Activated T-cell treated with anti-CD3 and anti-CD28 coated beads for 1 hour (primary cell): ENCODE data around the gene NUPR1.
A peak's percentile ranks its signal among the peaks of the same experiment; 100 is the strongest.
"Not testable (repeated sequence)": the region's sequence is repeated elsewhere in the genome, so short reads cannot be mapped to it uniquely, and the experiment has no call there.

Source experiments
- DNase-seq: peaks from one replicate; pipeline ENCODE4 v3.0.0-alpha.2; 2020; ENCODE audit warnings: low read depth

The NUPR1 gene

DNA sequence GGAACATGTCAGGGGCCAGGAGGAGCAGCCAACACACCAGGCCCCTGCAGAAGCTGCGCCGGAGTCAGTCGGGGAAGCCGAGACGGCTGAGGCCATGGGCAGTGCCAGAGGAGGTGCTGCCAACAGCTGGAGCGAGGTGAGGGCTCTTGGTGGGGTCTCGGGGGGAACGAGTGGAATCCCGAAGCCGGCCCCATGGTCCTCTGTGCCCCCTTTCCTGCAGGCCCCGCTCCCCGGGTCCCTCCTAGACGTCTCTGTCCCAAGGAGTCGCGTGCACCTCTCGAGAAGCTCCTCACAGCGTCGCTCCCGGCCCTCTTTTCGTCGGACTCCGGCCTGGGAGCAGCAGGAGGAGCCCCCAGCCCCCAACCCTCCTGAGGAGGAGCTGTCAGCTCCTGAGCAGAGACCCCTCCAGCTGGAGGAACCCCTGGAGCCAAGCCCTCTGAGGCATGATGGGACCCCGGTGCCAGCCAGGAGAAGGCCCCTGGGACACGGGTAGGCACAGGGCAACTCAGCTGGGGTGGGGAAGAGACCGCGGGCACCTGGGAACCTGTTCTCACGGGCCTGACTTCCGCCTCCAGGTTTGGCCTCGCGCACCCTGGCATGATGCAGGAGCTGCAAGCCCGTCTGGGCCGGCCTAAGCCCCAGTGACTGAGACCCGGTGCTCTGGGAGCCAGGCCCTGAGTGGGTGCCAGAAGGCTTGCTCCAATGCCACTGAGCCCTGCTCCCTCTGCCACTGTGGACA lies 40.7 kb downstream of the NUPR1 start:
- DNase-seq = no peak

DNA sequence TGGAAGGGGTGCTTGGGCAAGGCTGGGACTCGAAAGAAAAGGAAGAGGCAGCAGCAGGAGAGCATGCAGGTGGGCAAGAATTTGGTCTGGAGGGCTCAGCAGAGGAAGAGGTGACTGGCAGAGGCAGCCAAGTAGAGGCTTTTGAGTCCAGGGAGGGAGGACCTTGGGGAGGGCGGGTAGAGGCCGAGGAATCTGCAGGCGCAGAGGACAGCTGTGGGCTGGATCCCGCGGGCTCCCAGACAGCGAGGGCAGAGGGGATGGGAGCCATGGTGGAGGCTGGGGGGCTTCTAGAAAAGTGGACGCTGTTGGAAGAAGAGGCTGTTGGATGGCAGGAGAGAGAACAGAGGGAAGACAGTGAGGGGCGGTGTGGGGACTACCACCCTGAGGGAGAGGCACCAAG lies 41.4 kb downstream of the NUPR1 start:
- no peak for DNase-seq

- DNase-seq = no peak
Measured at GRCh38 chr16:28496844-28497243, 41.9 kb downstream of the NUPR1 start.

DNA sequence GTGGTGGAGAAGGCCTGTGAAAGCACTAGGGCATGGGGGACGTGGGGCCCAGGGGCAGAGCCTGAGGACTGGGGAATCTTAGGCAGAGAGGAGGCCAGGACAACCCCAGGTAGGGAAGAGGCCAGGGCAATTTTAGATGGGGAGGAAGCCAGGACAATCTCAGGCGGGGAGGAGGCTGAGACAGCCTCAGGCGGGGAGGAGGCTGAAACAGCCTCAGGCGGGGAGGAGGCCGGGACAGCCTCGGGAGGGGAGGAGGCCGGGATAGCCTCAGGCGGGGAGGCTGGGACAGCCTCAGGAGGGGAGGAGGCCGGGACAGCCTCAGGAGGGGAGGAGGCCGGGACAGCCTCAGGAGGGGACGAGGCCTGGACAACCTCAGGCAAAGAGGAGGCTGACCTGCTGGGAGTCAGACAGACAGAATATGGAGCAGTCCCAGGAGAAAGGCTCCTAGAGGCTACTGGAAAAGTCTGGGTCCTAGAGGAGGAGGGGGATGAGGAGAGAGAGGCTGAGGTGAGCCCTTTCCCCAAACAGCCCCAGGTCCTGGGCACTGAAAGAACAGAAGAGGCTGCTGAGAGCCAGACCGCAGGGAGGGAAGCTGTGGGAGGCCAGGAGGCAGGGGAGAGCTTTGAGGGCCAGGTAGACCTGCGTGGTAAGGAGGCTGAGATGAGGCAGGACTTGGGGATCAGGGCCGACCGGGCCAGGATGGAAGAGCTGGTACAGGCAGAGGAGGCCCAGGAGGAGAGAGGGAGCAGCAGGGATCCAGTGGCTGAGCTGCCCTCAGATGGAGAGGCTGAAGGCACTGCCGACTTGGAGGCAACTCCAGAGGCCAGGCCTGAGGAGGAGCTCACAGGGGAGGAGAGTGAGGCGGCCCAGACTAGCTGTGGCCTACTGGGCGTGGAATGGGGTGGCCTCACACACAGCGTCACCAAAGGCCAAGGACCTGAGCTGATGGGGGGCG lies 42.7 kb downstream of the NUPR1 start:
- DNase-seq = no peak

- no peak for DNase-seq
Measured at GRCh38 chr16:28495098-28495793, 43.5 kb downstream of the NUPR1 start.

DNA sequence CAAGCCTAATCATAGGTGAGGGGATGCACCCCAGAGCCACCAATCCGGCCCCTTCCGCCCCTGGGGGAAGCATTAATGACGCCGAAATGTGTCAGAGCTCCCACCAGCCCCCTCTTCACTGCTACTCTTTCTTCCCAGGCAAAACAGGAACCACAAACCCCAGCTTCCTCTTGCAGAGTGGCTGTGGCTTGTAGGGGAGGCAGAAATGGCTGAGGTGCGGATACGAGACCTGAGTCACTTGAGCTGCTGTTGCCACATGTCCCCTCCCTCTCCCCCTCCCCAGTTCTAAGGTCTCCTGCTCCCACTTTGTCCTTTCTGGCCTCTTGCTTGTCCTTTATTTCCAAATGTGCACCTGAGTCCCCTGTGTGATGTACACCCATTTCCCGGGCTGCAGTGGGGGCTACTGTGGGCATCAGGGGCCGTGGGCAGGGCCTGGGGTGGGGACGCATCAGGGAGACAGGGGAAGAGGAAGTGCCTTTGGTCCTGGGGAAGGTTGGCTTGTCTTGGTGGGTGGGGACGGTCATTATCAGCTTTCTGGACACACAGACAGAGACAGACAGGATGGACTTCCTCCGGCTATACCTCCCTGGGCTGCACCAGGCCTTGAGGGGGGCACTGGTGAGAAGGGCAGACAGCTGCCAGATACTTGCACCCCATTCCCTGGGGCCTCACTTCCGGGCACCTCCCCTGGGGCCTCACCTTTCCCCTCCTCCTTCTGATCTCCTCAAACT lies 44.5 kb downstream of the NUPR1 start, which contains the start of gene APOBR:
Gene APOBR (plus strand): TSS at position 523 of the 731 bp plus-strand sequence. CDS start 39 bp downstream, at position 562.
- peak; percentile 69 for DNase-seq

GRCh38 chr16:28492511-28492910 lies 46.3 kb downstream of the NUPR1 start:
- no peak for DNase-seq

DNA sequence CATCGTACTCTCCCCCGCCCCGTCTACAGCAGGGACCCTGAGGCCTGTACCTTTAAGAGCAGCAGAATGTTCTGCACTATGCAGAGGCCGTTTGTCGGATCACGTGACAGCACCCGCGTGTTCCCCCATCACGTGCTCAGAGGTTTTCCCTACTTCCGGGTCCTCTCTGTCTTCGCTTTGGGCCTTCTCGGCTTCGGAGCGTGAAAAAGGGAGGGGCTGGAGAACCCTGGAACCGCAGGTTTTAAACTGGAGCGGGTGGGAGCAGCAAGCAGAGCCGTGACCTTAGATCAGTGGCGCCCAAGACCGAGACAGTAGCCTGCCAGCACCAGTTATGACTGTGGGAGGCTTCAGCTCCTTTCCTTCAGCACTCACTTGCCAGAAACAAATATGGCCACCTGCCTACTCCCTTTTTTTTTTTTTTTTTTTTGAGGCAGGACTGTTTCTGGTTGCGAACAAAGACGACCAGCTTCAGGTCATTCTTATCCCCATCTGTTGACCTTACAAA lies 46.8 kb downstream of the NUPR1 start, which contains the start of gene CLN3:
Gene CLN3 (minus strand): TSS at position 105 of the 505 bp plus-strand sequence. CDS start 315 bp downstream, outside the sequence.
- DNase-seq = peak; percentile 73

DNA sequence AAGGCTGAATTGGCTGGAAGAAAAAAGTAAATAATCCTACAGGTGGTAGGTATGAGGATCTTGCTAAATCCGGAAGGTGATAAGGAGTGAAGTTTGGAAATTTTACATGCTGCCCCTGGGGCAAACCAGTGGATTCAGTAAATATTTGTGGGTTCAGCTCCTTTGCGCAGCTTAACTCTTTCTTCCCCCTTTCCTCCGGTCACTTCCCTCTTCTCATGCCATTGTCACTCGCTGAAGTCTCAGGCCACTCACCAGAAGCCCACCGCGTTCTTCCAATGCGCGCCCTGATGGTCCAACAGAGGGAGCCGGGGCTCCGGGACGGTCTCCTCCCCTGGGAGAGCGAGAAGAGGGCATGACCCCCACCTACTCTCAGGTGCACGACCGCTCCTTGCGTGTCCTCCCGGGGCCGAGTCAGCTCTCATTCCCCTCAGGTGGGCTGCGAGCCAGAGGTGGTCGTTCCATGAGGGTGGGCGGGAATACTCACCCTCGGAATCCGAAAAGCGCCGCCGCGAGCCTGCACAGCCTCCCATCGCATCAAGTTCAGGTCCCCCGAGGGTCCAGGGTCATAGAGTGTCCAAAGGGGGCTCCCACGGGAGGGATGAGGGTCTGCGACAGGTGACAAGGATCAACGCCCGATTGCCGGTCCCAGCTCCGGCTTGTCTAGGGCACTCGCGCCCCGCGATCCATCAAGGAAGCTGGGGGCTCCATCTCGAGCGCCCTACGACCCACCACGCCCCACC lies 47.4 kb downstream of the NUPR1 start:
- peak; percentile 11 for DNase-seq

DNA sequence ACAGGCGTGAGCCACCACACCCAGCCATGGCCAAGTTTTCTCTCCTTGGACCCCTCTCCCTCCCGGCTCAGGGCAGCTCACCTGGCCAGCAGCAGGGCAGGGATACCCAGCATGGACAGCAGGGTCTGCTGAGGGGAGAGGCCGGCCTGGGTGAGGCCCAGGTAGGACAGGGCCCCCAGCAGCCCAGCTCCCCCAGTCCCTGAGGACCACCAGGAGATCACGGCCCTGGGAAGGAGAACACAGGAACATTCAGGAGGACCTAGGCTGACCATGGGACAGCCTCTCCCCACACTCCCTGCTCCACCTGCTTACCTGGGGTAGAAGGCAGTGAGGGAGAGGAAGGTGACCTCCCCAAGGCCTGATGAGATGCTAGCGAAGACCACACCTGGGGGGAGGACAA lies 52.5 kb downstream of the NUPR1 start:
- DNase-seq = no peak

GRCh38 chr16:28483361-28483760 lies 55.4 kb downstream of the NUPR1 start:
- not testable (repeated sequence) for DNase-seq
